Measurements from ENCODE around the gene SUSD5. TPM values are rescaled to one million over a fixed set of nuclear protein-coding genes. Genes with fewer than 3 reads are reported as not detected.

Gene SUSD5
- total RNA-seq (2014; rRNA removed; shearing (Covaris generic); ENCODE audit: low replicate concordance) = not detected in 2 replicates

DNA sequence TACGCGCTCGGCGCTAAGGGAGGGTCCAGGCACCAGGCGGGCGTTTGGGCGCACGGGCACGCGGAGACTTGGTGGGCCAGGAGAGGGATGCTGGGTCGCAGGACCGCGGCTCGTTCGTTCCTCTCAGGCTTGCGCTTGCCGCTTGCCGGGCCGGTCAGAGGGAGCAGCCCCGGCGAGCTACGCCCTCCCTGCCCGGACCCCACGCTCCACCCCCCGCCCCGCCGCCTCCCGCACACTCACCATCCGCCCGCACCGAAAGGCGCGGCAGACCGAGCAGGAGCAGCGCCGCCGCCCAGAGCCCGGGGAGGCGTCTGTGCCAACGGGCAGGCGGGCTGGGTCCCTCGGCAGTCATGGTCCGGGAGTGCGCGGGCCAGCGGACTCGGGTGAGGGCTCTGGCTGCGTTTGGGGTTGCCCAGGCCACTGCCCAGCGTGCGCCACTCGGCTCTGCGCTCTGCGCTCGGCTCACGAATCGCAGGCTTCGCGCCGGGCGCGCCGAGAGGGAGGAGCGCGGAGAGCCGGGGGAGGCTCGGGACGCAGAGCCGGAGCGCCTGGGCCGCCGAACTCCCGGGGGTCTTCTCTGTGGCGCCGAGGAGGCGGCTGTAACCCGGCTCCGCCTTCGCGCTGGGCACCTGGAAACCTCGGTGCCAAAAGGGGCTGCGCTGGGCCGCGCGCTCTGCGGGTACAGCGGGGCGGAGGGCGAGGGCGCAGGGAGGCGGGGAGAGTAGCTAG, at the start of gene SUSD5:
SUSD5 (minus strand) TSS at position 365 of the 729 bp plus-strand sequence; CDS start at position 352, 13 bp downstream.
- H3K4me1 ChIP-seq (ENCODE audit: low read length) = peaks cover 12% of the 10 kb centered on the region
- H3K9me3 ChIP-seq (ENCODE audit: low read length) = no peaks in the 10 kb centered on the region
- H3K9me2 ChIP-seq (replicated peaks; ENCODE audit: insufficient read depth, low read length) = no peaks in the 10 kb centered on the region
- H3K4me3 ChIP-seq (ENCODE audit: low read length) = no peak within 1 kb of the TSS
- H3K4me2 ChIP-seq (ENCODE audit: low read depth, low read length, poor library complexity, severe bottlenecking) = no peak within 1 kb of the TSS
- no peaks in the 10 kb centered on the region for H3K79me2 ChIP-seq (ENCODE audit: low read length)
- no peaks in the 10 kb centered on the region for H4K20me1 ChIP-seq (ENCODE audit: insufficient read depth, low read depth, low read length)
- no peaks in the 10 kb centered on the region for H3K27me3 ChIP-seq (ENCODE audit: low read length)
- DNase-seq = no peak
- H2AFZ ChIP-seq (ENCODE audit: low read length) = no peak within 1 kb of the TSS
- H3K36me3 ChIP-seq (ENCODE audit: insufficient read depth, low read length) = no peaks in the 10 kb centered on the region
- no peak within 1 kb of the TSS for H3K9ac ChIP-seq (ENCODE audit: low read length)
- H3K27ac ChIP-seq (ENCODE audit: low read length) = no peak within 1 kb of the TSS

DNA sequence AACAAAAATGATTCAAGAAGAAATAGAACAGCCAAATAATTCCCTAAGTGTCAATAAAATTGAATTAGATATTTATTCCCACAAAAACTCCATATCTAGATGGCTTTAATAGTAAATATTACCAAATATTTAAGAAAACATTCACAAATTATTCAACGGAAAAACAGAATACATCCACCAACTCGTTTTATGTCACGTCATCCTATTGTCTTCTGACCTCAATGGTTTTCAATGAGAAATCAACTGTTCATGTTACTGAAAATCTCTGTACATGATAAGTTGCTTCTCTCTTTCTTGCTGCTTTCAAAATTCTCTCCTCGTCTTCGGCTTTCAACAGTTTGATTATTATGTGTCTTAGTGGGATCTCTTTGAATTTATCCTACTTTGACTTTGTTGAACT, 41.5 kb upstream of the SUSD5 start:
- H2AFZ ChIP-seq (ENCODE audit: low read length) = no peak overlapping the region
- H3K4me2 ChIP-seq (ENCODE audit: low read depth, low read length, poor library complexity, severe bottlenecking) = no peak overlapping the region
- no peak overlapping the region for H3K27ac ChIP-seq (ENCODE audit: low read length)
- H4K20me1 ChIP-seq (ENCODE audit: insufficient read depth, low read depth, low read length) = no peaks in the 10 kb centered on the region
- no peaks in the 10 kb centered on the region for H3K36me3 ChIP-seq (ENCODE audit: insufficient read depth, low read length)
- no peaks in the 10 kb centered on the region for H3K79me2 ChIP-seq (ENCODE audit: low read length)
- no peaks in the 10 kb centered on the region for H3K9me3 ChIP-seq (ENCODE audit: low read length)
- no peaks in the 10 kb centered on the region for H3K4me1 ChIP-seq (ENCODE audit: low read length)
- H3K4me3 ChIP-seq (ENCODE audit: low read length) = no peak overlapping the region
- no peak overlapping the region for H3K9ac ChIP-seq (ENCODE audit: low read length)
- H3K9me2 ChIP-seq (replicated peaks; ENCODE audit: insufficient read depth, low read length) = 0 out of 2 replicates have a peak, but pooled peaks cover 3% of the 10 kb centered on the region
- no peak for DNase-seq
- H3K27me3 ChIP-seq (ENCODE audit: low read length) = peaks cover 3% of the 10 kb centered on the region; the same call in 1 of the 2 replicates

DNA sequence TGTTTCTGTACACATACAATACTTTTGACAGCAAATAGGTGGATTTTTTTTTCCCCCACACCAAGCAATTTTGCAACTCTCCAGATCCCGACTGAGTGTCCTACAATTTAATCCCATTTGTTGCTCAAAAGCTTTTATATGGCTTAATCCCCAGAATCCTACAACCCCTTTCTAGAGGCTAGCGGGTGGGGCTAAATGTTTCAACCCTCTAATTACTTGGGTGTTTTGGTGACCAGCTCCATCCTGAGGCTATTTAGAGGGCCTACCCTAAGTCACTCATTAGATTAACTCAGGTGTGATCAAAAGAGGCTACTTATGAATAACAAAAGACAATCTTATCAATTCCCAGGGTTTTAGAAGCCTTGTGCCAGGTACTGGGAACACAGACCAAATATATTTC, 37.6 kb upstream of the SUSD5 start:
- Histone ChIP-seq H3K9ac (ENCODE audit: low read length) (no peak overlapping the region), H3K36me3 (ENCODE audit: insufficient read depth, low read length) (no peaks in the 10 kb centered on the region), H3K79me2 (ENCODE audit: low read length) (no peaks in the 10 kb centered on the region), H3K9me3 (ENCODE audit: low read length) (no peaks in the 10 kb centered on the region), H3K27me3 (ENCODE audit: low read length) (no peaks in the 10 kb centered on the region), H3K27ac (ENCODE audit: low read length) (no peak overlapping the region), H3K4me1 (ENCODE audit: low read length) (no peaks in the 10 kb centered on the region), H3K4me2 (ENCODE audit: low read depth, low read length, poor library complexity, severe bottlenecking) (no peak overlapping the region), H3K9me2 (replicated peaks; ENCODE audit: insufficient read depth, low read length) (no peaks in the 10 kb centered on the region), H3K4me3 (ENCODE audit: low read length) (no peak overlapping the region), H2AFZ (ENCODE audit: low read length) (no peak overlapping the region), H4K20me1 (ENCODE audit: insufficient read depth, low read depth, low read length) (no peaks in the 10 kb centered on the region)
- no peak for DNase-seq

DNA sequence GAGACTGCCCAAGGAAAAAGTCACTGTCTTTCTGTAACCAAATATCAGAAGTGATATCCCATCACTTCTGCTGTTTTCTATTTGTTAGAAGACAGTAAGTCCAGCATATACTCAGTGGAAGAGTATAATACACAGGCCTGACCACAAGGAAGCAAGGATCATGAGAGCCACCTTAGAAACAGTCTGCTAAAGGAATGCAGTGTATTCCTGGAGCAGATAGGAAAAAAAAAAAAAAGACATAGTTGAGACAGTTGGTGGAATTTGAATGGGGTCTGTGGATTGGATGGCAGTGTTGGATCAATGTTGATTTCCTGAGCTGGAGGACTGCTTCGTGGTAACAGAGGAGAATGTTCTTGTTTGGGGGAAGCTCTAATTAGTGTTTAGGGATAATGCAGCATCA, 32.1 kb upstream of the SUSD5 start:
- no peak overlapping the region for H2AFZ ChIP-seq (ENCODE audit: low read length)
- no peaks in the 10 kb centered on the region for H4K20me1 ChIP-seq (ENCODE audit: insufficient read depth, low read depth, low read length)
- H3K4me3 ChIP-seq (ENCODE audit: low read length) = no peak overlapping the region
- no peaks in the 10 kb centered on the region for H3K4me1 ChIP-seq (ENCODE audit: low read length)
- no peak overlapping the region for H3K9ac ChIP-seq (ENCODE audit: low read length)
- no peaks in the 10 kb centered on the region for H3K36me3 ChIP-seq (ENCODE audit: insufficient read depth, low read length)
- H3K9me2 ChIP-seq (replicated peaks; ENCODE audit: insufficient read depth, low read length) = no peaks in the 10 kb centered on the region
- no peak overlapping the region for H3K4me2 ChIP-seq (ENCODE audit: low read depth, low read length, poor library complexity, severe bottlenecking)
- no peaks in the 10 kb centered on the region for H3K27me3 ChIP-seq (ENCODE audit: low read length)
- no peaks in the 10 kb centered on the region for H3K79me2 ChIP-seq (ENCODE audit: low read length)
- H3K27ac ChIP-seq (ENCODE audit: low read length) = no peak overlapping the region
- DNase-seq = no peak
- no peaks in the 10 kb centered on the region for H3K9me3 ChIP-seq (ENCODE audit: low read length)

DNA sequence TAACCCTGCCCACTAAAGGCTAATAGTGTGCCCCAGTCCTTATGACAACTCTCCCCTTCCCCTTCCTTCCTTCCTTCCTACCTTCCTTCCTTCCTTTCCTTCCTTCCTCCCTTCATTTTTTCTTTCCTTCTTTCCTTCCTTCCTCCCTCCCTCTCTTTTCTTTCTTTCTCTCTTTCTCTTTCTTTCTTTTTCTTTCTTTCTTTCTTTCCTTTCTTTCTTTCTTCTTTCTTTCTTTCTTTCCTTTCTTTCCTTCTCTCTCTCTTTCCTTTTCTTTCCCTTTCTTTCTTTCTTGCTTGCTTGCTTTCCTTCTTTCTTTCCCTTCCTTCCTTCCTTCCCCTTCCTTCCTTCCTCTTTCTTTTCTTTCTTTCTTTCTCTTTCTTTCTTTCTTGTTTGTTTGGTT, 28.2 kb upstream of the SUSD5 start:
- Histone ChIP-seq H3K36me3 (ENCODE audit: insufficient read depth, low read length) (no peaks in the 10 kb centered on the region), H3K79me2 (ENCODE audit: low read length) (no peaks in the 10 kb centered on the region), H3K27ac (ENCODE audit: low read length) (no peak overlapping the region), H3K27me3 (ENCODE audit: low read length) (no peaks in the 10 kb centered on the region), H2AFZ (ENCODE audit: low read length) (no peak overlapping the region), H4K20me1 (ENCODE audit: insufficient read depth, low read depth, low read length) (no peaks in the 10 kb centered on the region), H3K4me1 (ENCODE audit: low read length) (no peaks in the 10 kb centered on the region), H3K9me2 (replicated peaks; ENCODE audit: insufficient read depth, low read length) (no peaks in the 10 kb centered on the region), H3K4me2 (ENCODE audit: low read depth, low read length, poor library complexity, severe bottlenecking) (no peak overlapping the region), H3K4me3 (ENCODE audit: low read length) (no peak overlapping the region), H3K9ac (ENCODE audit: low read length) (no peak overlapping the region), H3K9me3 (ENCODE audit: low read length) (no peaks in the 10 kb centered on the region)
- no peak for DNase-seq

DNA sequence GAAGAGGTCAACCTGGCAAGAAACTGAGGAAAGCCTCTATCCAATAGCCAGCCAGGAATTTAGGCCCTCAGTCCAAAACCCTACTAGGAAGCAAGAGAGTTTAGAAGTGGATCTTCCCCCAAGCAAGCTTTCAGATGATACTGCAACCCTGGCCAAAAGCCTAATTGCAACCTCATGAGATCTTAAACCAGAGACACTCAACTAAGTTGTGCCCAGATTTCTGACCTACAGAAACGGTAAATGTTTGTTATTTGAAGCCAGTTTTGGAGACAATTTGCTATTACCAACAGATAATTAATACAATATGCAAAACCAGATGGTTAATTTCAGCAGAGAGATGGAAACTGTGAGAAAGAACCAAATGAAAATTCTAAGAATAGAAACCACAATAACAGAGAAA, 21.7 kb upstream of the SUSD5 start:
- no peak overlapping the region for H3K27ac ChIP-seq (ENCODE audit: low read length)
- no peaks in the 10 kb centered on the region for H3K9me3 ChIP-seq (ENCODE audit: low read length)
- H3K79me2 ChIP-seq (ENCODE audit: low read length) = no peaks in the 10 kb centered on the region
- no peaks in the 10 kb centered on the region for H3K36me3 ChIP-seq (ENCODE audit: insufficient read depth, low read length)
- H3K4me1 ChIP-seq (ENCODE audit: low read length) = no peaks in the 10 kb centered on the region
- no peak overlapping the region for H3K4me2 ChIP-seq (ENCODE audit: low read depth, low read length, poor library complexity, severe bottlenecking)
- H3K27me3 ChIP-seq (ENCODE audit: low read length) = no peaks in the 10 kb centered on the region
- no peak for DNase-seq
- no peaks in the 10 kb centered on the region for H3K9me2 ChIP-seq (replicated peaks; ENCODE audit: insufficient read depth, low read length)
- H3K9ac ChIP-seq (ENCODE audit: low read length) = no peak overlapping the region
- no peak overlapping the region for H3K4me3 ChIP-seq (ENCODE audit: low read length)
- no peaks in the 10 kb centered on the region for H4K20me1 ChIP-seq (ENCODE audit: insufficient read depth, low read depth, low read length)
- no peak overlapping the region for H2AFZ ChIP-seq (ENCODE audit: low read length)

DNA sequence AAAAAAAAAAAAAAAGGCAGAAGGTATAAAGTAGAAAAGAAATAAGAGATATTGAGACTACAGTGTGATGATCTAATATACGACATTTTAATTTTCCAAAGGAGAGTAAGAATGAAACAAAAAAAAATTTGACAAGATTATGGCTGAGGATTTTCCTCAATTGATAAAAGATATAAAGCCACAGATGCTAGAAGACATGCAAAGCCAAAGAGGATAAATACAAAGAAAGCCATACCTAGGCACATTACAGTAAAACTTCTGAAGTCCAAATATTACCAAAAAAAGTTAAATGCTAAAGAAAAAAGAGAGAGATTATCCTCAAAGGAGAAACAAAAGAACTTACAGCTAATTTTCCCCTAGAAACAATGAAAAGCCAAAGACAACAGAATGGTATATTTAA, 20.3 kb upstream of the SUSD5 start:
- Histone ChIP-seq H3K9me3 (ENCODE audit: low read length) (no peaks in the 10 kb centered on the region), H3K36me3 (ENCODE audit: insufficient read depth, low read length) (no peaks in the 10 kb centered on the region), H3K4me2 (ENCODE audit: low read depth, low read length, poor library complexity, severe bottlenecking) (no peak overlapping the region), H4K20me1 (ENCODE audit: insufficient read depth, low read depth, low read length) (no peaks in the 10 kb centered on the region), H3K4me3 (ENCODE audit: low read length) (no peak overlapping the region), H2AFZ (ENCODE audit: low read length) (no peak overlapping the region), H3K9ac (ENCODE audit: low read length) (no peak overlapping the region), H3K9me2 (replicated peaks; ENCODE audit: insufficient read depth, low read length) (no peaks in the 10 kb centered on the region), H3K27me3 (ENCODE audit: low read length) (no peaks in the 10 kb centered on the region), H3K27ac (ENCODE audit: low read length) (no peak overlapping the region), H3K79me2 (ENCODE audit: low read length) (no peaks in the 10 kb centered on the region), H3K4me1 (ENCODE audit: low read length) (no peaks in the 10 kb centered on the region)
- DNase-seq = no peak

DNA sequence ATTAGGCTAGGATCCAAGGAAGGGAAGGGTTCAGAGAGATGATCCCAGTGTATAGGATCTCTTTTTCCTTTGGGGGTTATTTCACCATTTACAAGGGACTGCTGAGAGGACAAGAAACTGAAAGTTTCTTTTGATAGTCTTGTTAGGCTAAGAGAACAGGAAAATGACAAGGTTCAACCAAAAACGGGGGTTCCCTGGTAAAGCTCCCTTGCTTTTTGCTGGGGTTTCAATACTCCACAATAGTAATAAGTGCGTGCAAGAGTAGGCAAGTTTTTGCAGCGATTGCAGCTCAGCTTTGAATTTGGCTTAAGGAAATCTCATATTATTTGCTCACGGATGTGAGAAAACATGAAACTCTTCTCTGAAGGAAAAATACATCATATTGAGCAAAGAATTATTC, 18.8 kb upstream of the SUSD5 start:
- no peaks in the 10 kb centered on the region for H3K4me1 ChIP-seq (ENCODE audit: low read length)
- no peaks in the 10 kb centered on the region for H3K36me3 ChIP-seq (ENCODE audit: insufficient read depth, low read length)
- H3K9me2 ChIP-seq (replicated peaks; ENCODE audit: insufficient read depth, low read length) = no peaks in the 10 kb centered on the region
- H2AFZ ChIP-seq (ENCODE audit: low read length) = no peak overlapping the region
- H3K79me2 ChIP-seq (ENCODE audit: low read length) = no peaks in the 10 kb centered on the region
- no peak for DNase-seq
- H3K4me3 ChIP-seq (ENCODE audit: low read length) = no peak overlapping the region
- H3K9me3 ChIP-seq (ENCODE audit: low read length) = no peaks in the 10 kb centered on the region
- no peak overlapping the region for H3K9ac ChIP-seq (ENCODE audit: low read length)
- H4K20me1 ChIP-seq (ENCODE audit: insufficient read depth, low read depth, low read length) = no peaks in the 10 kb centered on the region
- no peak overlapping the region for H3K4me2 ChIP-seq (ENCODE audit: low read depth, low read length, poor library complexity, severe bottlenecking)
- H3K27ac ChIP-seq (ENCODE audit: low read length) = no peak overlapping the region
- no peaks in the 10 kb centered on the region for H3K27me3 ChIP-seq (ENCODE audit: low read length)
